GM19193 (cell line): Measurements from ENCODE around the gene WWC1.
A peak's percentile ranks its signal among the peaks of the same experiment; 100 is the strongest.

Experiments
- POLR2A ChIP-seq: IDR thresholded peaks from 4 replicates; pipeline ENCODE4 v1.6.1; 2011; ENCODE audit not compliant: insufficient read depth, insufficient read length; ENCODE audit errors: extremely low read depth

WWC1 gene

DNA sequence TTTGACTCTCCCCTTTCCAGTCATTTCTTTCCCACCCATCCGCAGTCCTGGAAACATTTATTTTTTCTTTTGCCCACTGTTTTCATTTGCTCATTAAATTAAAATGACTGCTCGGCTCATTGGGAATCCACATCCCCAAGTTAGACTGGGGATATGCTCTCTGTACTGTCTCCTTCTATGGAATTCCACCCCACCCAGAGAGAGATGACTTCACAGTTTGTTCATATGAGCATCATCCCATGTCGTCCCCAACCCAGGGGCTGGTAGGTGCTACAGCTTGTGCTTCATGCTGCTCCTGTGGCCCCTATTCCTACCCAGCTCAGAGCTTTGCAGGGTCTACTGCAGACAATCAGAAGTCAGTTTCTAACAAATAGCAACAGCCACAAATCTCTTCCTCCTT, 178.4 kb downstream of the WWC1 start:
- no peak for TF ChIP-seq POLR2A

DNA sequence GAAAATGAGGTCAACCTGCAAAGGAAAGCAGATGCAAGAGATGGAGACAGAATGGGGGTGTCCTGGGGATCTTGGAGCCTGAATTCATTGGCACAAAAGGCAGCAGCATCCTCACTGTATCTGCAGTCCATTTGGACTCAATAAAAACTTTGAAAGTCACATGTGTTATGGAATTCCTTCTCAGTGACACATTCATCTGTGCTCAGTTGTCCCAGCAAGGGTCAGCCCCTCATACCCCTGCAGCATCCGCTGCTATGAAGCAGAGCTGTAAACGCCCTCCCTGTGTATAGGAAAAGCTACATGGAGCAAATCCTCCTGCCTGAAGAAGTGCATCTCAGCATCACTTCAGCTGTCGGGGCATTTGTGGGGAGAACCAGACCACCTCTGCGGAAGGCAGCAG, 180.3 kb downstream of the WWC1 start:
- no peak for TF ChIP-seq POLR2A

DNA sequence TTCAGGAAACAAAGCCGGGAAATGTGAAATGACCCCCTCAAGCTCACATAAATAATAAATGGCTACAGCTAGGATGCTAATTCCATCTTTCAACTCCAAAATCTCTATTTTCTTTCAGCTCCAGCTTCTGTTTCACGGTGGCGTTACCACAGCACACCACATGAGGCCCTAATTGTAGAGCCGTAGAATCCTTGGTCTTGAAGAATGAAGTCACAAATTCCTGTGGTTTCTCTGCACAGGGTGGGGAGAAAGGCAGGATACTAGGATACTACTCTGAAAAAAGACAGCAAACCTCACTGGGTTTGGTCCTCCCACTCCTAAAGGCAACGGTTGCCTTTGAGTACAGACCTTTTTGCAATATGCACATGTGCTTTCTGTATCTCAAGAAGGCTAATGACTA, 180.9 kb downstream of the WWC1 start:
- no peak for TF ChIP-seq POLR2A

- TF ChIP-seq POLR2A: no peak
Observed at GRCh38 chr5:168474319-168474718, 182.9 kb downstream of the WWC1 start.

DNA sequence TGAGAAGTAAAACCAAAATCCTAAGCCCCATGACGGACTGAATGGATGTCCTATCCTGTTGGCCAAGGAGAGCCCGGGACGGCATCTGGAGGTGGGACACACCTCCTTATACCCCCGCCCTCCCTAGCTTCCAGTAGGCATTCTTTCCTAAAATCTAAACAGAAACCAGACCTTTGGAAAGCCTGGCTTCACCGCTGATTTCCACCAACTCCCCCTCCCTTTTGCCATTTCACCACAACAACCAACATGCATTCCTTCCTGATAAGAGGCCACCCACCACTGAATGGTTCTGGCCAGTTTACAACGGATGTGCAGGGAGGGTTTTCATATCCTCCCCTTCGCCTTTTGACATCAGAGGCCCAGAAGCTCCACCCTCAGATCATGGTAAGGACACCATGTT, 185.6 kb downstream of the WWC1 start:
- TF ChIP-seq POLR2A: no peak

DNA sequence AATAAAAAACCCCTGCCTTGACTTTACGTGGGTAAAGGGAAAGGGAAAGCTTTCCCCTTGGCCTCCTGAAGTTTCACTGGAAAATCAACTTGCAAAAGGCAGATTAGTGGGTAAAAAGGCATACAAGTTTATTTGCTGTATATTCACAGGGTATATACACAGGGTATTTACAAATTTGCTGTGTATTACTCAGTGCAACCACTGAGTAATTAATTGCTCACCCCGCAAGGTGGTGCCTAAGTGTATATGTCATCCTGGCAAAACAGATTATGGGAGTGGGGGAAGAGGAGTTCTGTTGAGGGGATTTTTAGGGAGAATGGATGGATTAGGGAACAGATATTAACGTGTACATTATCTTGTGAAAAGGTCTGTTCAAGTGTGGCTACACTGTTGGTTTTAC, 187.7 kb downstream of the WWC1 start:
- no peak for TF ChIP-seq POLR2A

- no peak for TF ChIP-seq POLR2A
Observed at GRCh38 chr5:168480601-168481000, 189.2 kb downstream of the WWC1 start.

DNA sequence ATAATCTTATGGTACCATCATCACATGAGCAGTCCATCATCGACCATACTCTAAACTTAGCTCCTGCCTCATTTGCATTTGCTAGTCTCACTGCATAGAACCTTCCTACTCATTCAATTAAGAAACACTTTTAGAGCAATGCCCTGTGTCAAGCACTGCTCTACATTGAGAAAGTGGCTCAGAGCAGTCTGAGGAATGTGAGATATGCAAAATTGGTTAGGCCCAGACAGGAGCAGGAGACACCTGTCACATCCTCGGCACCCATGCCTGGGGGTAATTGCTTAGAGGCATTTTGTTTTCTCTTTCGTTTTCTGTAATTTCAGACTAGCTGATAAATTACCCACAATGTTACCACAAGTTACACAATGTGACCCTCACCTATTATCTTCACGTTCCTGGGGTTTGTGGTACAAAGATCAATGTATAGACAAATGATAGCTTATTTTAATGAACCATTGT, 189.9 kb downstream of the WWC1 start:
- no peak for TF ChIP-seq POLR2A

GRCh38 chr5:168482361-168482760, 190.9 kb downstream of the WWC1 start:
- TF ChIP-seq POLR2A: no peak

DNA sequence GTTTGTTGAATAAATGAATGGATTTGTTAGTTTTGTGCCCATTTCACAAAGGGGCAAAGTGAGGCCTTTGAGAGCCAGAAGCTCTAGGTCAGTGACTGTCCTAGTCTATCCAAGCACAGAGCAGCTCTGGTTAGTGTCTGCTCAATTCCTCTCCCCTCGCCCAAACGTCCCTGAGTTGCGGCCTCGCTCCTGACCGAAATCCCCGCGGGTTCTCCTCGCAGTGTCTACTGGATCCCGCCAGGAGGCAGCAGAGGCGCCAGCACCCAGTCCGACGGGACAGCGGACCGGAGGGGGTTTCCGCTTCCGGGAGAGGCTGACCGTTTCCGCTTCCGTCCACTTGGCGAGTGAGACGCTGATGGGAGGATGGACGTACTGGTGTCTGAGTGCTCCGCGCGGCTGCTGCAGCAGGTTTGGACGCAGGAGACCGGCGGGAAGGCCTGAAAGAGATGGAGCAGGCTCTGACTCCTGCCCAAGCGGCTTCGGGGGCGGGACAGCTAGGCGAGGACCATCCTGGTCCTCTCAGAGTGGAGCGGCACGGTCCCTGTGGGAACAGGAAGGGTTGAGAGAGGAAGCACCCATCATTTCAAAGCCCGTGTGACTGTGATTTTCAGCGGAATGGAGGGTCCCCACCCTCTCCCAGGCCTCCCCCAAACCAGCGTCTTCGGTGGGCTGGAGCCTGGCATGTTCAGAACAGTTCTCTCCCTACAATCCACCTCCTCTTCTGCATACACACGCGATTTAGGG, 194.9 kb downstream of the WWC1 start, which contains the start of gene RARS1:
Gene RARS1 (plus strand): TSS at position 336 of the 744 bp plus-strand sequence. CDS start 28 bp downstream, at position 364.
- TF ChIP-seq POLR2A: peak; percentile 92

GRCh38 chr5:168489059-168489458, 197.6 kb downstream of the WWC1 start:
- no peak for TF ChIP-seq POLR2A

- no peak for TF ChIP-seq POLR2A
Observed at GRCh38 chr5:168494057-168494555, 202.7 kb downstream of the WWC1 start.

DNA sequence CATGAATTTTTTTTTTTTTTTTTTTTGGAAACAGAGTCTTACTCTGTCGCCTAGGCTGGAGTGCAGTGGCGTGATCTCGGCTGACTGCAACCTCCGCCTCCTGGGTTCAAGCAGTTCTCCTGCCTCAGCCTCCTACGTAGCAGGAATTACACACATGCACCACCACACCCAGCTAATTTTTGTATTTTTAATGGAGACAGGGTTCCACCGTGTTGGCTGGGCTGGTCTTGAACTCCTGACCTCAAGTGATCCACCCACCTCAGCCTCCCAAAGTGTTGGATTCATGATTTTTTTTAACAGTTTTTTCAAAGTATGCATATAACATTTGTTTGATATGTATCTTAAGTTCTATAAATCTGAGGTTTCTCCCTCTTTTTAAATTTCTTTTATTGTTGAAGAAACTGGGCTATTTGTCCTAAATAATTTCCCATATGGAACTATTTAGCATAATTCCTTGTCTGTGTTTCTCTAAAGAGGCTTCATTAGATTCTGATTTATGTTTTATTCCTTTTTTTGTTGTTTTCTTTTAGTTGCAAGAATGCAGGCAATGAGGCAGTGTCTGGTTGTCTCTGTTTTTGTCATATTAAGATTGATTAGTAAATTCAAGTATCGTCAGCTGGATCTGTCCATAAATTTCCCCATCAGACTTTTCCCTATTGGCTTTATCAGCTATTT, 211.3 kb downstream of the WWC1 start:
- TF ChIP-seq POLR2A: no peak

DNA sequence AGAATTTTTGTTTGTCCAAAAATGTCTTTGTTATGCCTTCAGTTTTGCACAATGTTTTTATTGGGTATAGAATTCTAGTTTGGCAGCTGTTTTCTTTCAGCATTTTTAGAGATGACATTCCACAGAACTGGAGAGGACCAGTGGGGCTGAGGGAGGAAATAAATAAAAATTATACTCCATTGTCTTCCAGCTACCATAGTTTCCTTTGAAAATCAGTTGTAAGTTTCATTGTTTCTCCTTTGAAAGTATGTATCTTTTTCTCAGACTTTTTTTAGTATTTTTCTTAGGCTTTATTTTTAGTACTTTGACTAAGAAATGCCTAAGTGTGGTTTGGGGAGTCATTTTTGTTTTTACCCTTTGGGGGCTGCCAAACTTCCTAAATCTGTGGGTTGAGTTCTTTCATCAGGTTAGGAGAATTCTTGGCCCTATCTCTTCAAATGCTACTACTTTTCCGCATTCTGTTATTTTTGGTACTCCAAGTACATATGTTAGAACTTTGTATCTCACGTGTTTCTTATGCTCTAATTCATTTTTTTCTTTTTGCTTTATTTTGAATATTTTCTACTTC, 222.5 kb downstream of the WWC1 start:
- no peak for TF ChIP-seq POLR2A
